Measurements from ENCODE around the gene RND2.
"Not testable (repeated sequence)": the region's sequence is repeated elsewhere in the genome, so short reads cannot be mapped to it uniquely, and the experiment has no call there.

Gene RND2

GRCh38 chr17:43027091-43028032, 2.3 kb downstream of the RND2 start:
- DNase-seq (ENCODE audit: low read depth), result no peak

DNA sequence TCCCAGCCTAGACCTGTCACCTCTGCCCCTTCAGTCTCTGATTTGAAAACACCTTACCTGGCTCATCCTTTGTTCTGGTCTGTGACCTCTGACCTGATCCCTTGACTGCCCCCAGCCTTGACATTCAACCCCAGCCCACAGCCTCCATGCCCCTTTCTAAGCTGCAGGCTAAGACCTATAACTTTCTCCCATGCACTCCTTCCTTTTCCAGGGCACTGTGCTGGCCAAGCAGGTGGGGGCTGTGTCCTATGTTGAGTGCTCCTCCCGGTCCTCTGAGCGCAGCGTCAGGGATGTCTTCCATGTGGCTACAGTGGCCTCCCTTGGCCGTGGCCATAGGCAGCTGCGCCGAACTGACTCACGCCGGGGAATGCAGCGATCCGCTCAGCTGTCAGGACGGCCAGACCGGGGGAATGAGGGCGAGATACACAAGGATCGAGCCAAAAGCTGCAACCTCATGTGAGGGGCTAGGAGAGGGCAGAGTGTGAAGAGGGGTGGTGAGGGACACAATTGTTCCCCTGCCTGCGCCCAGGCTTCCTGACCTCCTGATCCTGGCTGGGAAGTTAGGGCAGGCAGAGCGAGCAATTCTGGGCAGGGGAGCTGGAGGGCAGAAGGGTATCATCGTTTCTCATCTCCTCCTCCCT, 3.3 kb downstream of the RND2 start:
- DNase-seq (ENCODE audit: low read depth), result no peak

DNA sequence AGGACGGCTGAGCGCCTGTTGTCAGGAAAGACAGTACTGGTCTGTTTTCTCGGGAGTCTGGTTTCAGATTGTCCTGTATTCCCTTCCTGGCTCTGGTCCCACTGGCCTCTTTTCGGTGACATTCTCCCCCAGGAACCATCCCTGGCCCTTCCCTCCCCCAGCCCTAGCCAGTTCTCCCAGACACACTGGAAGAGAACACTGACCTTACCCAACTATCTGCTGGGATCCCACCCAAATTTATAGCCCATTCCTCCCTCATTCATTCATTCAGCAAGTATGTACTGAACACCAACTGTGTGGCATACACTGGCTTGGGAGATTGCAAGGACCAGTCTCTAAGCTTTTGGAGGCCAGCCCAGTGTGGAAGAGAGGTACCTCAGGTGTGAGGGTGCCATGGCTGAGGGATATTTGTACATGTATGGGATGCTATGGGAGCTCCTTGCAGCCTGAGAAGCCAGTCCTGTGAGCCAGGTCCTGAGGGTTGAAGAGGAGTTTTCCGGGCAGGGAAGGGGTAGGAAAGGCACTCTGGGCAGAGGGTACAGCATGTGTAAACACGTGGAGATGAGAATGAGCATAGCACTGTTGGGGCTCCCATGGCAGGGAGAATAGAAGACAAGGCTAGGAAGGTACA, 5.2 kb downstream of the RND2 start:
- no peak for DNase-seq (ENCODE audit: low read depth)

DNA sequence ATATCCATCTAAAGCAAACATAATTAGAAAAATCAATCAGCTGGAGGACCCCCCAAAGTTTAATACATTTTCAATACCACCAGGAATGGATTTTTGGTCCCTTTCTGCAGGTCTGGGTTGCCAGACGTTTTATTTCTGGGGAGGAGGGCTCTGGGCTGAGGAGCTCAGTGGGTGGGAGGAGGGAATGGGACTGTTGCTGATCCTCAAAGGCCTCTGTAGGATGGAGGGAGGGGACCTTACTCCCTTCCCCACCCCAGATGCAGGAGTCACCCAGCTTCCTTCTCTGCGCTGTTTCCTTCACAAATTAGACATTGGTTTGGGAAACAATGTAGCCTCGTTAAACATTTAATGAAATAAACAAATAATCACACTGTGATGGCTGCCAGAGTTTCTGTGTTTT, 6.6 kb downstream of the RND2 start:
- no peak for DNase-seq (ENCODE audit: low read depth)

- DNase-seq (ENCODE audit: low read depth), result no peak
These were observed 9.2 kb downstream of the RND2 start for GRCh38 chr17:43033948-43034881.

DNA sequence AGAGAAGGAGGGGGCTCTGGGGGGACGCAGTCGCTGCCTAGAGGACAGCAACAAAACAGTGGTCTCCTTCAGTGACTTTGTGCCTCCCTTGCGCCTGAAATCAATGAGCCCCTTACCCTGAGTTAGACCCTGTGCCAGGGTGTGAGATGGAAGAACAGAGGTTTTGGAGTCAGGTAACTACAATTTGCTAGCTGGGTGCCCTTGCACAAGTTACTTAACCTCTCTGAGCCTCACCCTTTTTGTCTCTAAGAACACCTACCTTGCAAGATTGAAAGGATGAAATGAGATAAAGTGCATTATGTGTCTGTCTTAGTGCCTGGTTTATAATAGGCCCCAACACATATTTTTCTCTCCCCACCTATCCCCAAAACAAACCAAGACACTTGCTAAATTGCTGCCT, 9.9 kb downstream of the RND2 start:
- no peak for DNase-seq (ENCODE audit: low read depth)

- DNase-seq (ENCODE audit: low read depth), result no peak
These were observed 14.6 kb downstream of the RND2 start for GRCh38 chr17:43039646-43040045.

DNA sequence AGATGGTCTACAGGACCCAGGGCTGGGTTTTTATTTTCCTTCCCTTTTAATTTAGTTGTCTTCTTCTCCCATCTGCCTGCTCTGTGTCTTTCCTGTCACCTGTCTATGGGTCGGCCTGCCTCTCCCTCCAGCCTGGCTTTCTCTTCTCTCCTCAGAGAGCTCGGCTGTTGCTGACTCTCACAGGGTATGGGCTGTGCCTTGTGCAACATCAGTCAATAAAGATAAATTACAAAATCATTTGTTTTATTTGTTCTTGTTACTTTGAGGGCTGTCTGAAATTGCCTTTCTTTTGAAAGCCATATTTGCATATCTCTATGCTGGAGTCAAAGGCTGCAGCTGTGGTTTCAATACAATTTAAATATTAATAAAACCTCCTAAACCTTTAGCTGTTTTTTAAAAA, 15.6 kb downstream of the RND2 start:
- DNase-seq (ENCODE audit: low read depth), result no peak

- no peak for DNase-seq (ENCODE audit: low read depth)
These were observed 17.1 kb downstream of the RND2 start for GRCh38 chr17:43042025-43042628.

DNA sequence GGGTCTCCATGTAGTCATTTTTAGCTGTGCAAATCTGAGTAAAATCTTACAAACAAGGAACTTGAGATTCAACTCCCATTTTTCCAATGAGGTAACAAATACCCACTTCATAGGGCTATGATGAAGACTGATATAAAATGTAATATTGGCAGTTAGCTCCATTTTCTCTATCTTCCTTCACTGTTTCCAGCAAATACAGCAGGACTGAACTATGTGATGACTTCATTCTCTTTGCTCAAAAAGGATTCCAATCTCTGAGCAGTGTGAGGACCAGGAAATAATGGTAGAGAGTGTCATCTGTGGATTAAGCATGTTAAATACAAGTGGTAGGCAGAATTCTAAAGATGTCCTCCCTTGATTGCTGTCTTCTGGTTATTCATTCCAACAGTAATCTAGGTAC, 18.3 kb downstream of the RND2 start:
- no peak for DNase-seq (ENCODE audit: low read depth)

GRCh38 chr17:43044024-43044423, 19.0 kb downstream of the RND2 start:
- no peak for DNase-seq (ENCODE audit: low read depth)

GRCh38 chr17:43051969-43052368, 26.9 kb downstream of the RND2 start:
- DNase-seq (ENCODE audit: low read depth), result no peak

DNA sequence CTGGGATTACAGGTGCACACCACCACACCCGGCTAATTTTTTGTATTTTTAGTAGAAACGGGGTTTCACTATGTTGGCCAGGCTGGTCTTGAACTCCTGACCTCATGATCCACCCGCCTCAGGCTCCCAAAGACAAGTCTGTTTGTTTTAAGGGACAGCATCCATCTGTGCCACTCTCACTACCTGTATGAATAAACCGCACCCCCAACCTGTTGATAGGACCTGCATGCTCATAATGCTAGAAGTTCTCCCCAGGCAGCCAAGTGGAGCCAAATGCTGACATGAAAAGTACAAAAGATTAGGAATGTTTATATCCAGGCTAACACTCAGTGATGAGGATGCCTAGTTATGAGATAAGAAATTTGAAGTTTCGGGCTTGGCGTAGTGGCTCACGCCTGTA, 28.0 kb downstream of the RND2 start:
- DNase-seq (ENCODE audit: low read depth), result not testable (repeated sequence)

DNA sequence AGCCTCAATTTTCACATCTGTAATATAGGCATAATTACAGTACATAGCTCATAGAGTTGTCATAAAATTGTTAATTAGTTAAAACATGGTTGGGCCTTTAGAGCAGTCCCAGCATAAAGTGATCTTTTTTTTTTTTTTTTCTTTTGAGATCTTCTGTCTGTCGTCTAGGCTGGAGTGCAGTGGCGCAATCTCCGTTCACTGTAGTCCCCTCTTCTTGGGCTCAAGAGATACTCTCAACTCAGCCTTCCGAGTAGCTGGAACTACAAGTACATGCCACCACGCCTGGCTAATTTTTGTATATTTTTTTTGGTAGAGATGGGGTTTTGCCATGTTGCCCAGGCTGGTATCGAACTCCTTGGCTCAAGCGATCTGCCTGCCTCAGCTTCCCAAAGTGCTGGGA, 31.0 kb downstream of the RND2 start:
- DNase-seq (ENCODE audit: low read depth), result no peak

GRCh38 chr17:43062984-43063638, 38.1 kb downstream of the RND2 start:
- DNase-seq (ENCODE audit: low read depth), result no peak

DNA sequence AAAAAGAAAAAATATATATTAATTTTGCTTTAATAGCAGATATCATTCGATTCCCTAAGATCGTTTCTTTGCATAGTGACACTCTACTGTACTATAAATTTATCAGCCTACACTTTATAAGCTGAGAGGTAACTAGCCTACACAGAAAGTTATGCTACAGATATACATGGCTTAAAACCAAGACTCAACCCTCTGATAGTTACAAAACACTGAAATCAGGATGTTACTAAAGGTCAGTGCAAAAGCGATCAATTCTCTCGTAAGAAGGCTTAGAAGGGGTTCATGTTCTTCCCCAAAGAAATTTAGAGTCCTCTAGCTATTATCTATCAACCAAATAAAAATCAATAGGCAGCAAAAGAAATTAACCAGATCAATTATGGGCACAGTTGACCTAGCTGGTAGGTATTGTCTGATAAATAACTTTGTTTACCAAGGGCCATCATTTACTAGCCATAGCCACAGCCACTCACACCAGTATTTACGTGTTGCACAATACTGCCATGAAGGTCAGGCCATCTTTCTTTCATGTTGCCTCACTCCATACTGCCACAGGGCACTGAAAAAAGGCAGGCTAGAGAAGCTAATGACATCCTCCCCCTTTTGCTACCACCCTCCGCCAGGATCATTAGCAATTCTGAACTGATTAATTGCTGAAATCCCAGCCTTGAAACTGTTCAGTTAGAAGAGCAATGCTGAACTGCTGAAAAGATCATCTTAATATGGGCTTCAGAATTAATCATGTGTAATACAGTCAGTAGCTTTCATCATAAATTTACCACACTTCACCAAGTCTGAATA, 43.7 kb downstream of the RND2 start:
- DNase-seq (ENCODE audit: low read depth), result no peak

- DNase-seq (ENCODE audit: low read depth), result no peak
These were observed 44.4 kb downstream of the RND2 start for GRCh38 chr17:43069368-43069898.

- DNase-seq (ENCODE audit: low read depth), result no peak
These were observed 45.2 kb downstream of the RND2 start for GRCh38 chr17:43070257-43070656.

DNA sequence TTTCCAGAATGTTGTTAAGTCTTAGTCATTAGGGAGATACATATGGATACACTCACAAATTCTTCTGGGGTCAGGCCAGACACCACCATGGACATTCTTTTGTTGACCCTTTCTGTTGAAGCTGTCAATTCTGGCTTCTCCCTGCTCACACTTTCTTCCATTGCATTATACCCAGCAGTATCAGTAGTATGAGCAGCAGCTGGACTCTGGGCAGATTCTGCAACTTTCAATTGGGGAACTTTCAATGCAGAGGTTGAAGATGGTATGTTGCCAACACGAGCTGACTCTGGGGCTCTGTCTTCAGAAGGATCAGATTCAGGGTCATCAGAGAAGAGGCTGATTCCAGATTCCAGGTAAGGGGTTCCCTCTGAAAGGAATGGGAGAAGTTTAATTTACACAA, 45.8 kb downstream of the RND2 start:
- DNase-seq (ENCODE audit: low read depth), result no peak

DNA sequence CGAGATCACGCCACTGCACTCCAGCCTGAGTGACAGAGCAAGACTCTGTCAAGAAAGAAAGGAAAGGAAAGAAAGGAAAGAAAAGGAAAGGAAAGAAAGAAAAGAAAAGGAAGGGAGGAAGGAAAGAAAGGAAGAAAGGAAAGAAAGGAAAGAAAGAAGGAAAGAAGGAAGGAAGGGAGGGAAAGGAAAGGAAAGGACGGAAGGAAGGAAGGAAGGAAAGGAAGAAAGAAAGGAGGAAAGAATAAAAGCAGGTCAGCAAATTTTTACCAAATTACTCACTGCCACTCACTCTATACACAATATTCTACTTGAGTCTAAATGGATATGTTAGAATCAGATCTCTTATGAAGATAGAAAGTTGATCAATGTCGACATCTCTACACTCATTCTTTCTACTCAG, 49.8 kb downstream of the RND2 start:
- no peak for DNase-seq (ENCODE audit: low read depth)
